Lower leg skin (tissue), 3 donors: ENCODE results near the gene BAHCC1.

Source experiments
- POLR2A ChIP-seq, 2 donors: fragments of 450-650 bp; IDR thresholded peaks; one replicate each; pipeline ENCODE4 v1.6.1; 2016 to 2017; ENCODE audit warnings: antibody characterized with exemption in 2 of 2, mild to moderate bottlenecking in 1 of 2, moderate library complexity in 1 of 2
- TF ChIP-seq, protein P1 (sequence below), 3 donors: fragments of 450-650 bp; IDR thresholded peaks; one replicate each; pipeline ENCODE4 v1.5.1; 2016; ENCODE audit warnings: antibody characterized with exemption in 3 of 3, mild to moderate bottlenecking in 3 of 3, moderate library complexity in 2 of 3

DNA sequence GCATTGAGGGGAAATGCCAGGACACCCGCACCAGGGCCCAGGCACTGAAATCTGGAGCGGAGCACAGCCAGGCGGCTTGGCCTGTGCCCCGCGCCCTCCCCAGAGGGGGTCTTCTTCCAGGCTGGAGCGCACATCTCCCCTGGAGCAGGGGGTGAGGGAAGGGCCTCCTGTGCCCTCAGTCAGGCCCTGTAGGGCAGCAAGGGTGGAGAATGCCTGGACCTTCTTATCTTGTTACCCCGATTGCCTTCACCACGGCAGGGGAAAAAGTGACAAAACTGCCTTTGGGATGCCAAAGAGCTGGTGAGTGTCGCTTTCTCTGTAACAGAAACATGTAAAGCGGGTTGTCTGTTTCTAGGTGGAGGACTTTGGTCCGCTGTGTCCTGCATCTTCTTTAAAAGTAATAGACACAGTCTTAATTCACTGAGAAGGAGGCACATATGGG, 48.3 kb upstream of the BAHCC1 start:
- TF ChIP-seq, protein P1, sequence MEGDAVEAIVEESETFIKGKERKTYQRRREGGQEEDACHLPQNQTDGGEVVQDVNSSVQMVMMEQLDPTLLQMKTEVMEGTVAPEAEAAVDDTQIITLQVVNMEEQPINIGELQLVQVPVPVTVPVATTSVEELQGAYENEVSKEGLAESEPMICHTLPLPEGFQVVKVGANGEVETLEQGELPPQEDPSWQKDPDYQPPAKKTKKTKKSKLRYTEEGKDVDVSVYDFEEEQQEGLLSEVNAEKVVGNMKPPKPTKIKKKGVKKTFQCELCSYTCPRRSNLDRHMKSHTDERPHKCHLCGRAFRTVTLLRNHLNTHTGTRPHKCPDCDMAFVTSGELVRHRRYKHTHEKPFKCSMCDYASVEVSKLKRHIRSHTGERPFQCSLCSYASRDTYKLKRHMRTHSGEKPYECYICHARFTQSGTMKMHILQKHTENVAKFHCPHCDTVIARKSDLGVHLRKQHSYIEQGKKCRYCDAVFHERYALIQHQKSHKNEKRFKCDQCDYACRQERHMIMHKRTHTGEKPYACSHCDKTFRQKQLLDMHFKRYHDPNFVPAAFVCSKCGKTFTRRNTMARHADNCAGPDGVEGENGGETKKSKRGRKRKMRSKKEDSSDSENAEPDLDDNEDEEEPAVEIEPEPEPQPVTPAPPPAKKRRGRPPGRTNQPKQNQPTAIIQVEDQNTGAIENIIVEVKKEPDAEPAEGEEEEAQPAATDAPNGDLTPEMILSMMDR (IDR thresholded peaks at IDR 0.05) = no peak
- no peak for TF ChIP-seq POLR2A (IDR thresholded peaks at IDR 0.05)
